Iris pigment epithelial cell (primary cell): ENCODE data around the gene NUDT22.

ENCODE experiments used
- DNase-seq: peaks from one replicate; pipeline ENCODE4 v3.0.0-alpha.2; 2011; ENCODE audit warnings: low read depth

NUDT22 gene

DNA sequence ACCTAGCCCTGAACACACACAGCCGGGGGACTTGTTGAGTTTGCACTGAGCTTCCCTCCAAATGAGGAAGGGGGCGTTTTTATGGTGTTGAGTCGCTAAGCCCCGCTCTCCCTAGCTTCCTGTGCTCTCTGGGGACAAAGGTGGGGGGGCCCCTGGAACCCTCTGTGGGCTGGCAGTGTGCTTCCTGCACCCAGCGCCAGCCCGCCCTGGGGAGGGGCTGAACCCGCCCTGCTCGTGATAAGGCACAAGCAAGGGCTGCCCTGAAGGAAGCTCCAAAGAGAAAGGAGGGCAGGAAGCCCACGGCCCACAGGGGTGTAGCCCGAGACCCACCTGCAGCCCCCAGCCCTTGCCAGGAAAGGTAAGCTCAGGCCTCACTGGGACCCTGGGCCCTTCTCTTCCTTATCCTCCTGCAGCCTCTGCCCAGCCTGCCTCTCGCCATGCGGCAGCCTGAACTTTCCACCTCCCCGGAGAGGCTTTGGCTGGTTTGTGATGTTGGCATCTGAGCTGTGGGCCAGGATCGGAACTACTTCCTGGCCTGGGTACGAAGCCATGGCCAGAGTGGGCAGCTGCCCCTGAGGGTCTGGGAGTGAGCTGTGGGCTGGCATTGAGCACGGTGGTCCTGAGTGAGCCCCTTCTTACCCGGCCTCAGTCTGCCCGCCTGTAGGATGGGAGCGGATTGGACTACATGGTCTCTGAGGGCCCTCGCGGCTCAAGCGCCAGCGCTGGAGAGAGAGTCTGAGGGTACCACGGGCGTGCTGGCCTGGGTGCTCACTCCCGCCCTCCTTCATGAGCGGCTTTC, 19.4 kb upstream of the NUDT22 start, which contains the start of gene FERMT3:
Gene FERMT3 (plus strand): TSS at position 265 of the 799 bp plus-strand sequence. CDS start 644 bp downstream, outside the sequence.
- no peak for DNase-seq

DNA sequence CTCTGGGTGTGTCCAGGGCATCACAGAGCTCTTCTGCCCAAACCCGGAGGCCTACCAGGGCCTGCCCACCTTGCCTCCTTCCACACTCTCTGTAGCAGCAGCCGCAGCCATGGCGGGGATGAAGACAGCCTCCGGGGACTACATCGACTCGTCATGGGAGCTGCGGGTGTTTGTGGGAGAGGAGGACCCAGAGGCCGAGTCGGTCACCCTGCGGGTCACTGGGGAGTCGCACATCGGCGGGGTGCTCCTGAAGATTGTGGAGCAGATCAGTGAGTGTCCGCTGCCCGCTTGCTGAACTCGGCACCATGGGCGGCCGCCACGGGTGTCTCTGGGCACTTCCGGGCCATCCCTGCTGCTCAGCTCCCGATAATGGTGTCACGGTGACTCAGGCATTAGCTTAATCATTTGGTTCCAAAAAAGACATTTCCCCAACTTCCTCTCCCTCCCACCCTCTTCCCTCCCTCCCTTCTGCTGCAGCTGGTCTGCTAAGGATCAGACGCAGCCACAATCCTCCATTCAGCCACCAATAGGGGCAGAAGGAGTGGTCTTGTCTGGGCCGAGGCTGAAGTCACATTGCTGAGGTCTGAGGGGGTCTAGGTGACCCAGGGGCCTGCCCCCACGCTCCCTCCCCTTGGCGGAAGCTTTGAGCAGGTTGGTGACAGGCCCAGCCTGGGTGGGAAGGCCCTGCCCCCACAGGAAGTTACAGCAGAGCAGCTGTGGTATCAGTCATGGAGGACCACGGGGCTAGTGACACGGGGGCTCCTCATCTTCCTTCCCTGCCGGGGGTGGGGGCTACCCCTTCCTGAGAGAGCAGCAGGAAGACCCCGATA, 18.6 kb upstream of the NUDT22 start:
- peak; percentile 70 for DNase-seq

DNA sequence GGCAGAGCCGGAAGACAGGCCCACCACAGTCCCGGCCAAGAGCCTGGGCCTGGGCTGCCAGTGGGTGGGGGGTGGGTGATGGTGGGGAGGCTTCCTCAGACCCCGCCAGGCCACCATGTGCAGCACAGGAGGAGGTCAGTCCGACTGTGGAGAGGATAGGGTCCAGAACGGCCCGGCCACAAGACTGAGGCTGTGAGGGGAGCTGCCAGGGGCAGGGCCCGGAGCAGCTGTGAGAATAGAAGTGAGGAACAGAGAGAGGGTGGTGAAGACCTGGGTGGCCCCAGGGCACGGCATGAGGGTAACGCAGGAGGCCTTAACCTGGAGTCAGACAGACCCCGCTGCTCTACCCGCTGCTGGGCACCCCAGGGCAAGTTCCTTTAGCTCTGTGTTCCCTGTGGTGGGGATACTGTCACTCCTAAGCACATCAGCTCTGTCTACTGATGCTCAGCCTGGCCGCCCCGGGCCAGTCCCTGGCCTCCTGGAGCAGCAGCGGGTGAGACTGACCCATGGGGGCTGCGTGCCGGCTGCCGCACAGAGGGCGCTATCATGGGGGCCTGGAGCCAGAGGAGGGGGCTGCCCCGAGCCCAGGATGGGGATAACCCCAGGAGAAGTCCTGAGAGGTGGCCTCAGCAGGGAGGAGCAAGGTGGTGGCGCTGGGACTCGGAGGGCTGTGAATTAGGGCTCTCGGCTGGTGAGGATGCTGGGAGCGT, 17.8 kb upstream of the NUDT22 start:
- DNase-seq: no peak

DNA sequence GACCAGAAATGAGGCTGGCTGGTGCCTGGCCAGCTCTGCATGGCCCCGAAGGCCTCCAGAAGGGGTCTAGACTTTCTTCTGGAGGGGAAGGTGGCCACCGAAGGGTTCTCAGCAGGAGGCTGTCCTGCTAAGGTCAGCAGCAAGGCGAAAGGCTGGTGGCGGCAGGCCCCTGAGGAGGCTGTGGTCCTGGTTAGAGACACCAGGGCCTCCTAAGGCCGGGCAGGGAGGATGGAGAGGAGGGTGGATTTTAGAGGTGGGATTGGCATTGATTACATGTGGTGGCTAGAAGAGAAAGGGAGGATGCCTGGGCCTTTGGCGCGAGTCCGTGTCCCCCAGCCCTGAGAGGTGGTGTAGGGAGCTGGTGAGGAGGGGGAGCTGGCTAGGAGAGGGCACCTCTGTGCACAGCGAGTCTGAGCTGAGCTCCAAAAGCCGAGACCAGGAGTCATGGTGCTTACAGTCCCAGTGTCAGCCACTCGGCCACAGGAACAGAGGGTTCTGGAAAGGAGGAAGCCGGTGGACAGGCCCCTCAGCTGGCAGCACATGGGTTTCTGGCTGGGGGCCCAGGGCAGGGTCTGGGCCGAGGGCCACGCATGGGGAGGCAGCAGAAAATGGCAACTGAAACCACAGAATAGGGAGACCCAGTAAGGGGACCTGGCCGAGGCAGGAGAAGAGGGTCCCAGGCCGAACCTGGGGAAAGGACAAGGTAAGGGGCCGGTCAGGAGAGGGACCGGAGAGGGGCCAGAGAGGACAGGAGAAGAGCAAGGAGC, 17.1 kb upstream of the NUDT22 start:
- no peak for DNase-seq

DNA sequence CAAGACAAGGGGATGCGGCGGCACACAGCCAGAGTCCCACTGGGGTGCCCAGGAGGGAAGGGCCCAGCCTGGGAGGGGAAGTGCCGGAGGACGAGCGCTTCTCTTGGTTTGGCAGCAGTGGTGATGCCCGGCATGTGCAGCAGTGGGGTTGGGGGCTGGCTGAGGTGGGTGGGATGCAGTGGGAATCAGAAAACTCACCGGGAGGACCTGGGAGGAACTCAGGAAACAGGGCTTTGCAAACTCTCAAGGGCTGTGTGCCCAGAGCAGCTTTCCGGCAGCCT, 16.6 kb upstream of the NUDT22 start:
- no peak for DNase-seq

DNA sequence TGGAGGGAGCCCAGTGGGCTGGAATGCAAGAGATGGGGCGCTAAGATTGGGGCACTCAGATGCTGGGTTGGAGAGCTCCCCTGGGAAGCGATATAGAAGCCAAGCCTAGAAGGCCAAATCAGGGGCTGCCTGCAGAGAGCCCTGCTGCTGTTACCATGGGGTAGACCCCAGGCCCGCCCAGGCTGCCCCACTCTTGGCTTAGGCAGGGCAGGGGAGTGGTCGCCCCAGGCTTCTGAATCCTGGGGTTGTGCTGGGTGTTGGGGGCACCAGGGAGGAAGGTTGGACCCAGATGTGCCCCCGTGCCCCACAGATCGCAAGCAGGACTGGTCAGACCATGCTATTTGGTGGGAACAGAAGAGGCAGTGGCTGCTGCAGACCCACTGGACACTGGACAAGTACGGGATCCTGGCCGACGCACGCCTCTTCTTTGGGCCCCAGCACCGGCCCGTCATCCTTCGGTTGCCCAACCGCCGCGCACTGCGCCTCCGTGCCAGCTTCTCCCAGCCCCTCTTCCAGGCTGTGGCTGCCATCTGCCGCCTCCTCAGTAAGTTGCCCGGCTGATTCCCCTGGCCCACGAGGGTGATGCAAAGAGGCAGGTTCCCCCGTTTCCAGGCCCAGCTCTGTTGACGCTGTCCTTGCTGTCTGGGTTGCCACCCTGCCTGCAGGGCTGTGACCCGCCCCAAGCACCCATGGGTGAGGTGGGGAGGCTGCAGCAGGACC, 15.6 kb upstream of the NUDT22 start:
- no peak for DNase-seq

DNA sequence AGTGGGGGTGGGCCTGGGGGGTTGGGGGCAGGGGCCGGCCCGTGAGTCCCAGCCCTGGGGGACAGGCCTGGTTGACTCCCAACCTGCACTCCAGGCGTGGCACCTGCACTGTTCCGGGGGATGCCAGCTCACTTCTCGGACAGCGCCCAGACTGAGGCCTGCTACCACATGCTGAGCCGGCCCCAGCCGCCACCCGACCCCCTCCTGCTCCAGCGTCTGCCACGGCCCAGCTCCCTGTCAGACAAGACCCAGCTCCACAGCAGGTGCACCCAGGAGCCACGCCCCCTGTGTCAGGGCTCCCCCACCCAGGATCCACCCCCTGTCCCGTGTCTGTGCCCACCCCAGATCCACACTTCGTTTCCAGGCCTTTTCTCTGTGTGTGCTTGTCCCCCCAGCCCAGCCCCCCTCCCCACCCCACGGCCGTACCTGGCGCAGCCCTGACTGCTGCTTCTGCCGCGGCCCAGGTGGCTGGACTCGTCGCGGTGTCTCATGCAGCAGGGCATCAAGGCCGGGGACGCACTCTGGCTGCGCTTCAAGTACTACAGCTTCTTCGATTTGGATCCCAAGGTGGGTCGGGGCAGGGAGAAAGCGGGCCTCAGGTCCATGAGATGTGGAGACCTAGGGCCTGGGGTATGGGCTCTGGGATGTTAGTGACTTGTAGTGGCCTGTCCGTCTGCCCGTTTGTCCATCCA, 14.7 kb upstream of the NUDT22 start:
- no peak for DNase-seq

DNA sequence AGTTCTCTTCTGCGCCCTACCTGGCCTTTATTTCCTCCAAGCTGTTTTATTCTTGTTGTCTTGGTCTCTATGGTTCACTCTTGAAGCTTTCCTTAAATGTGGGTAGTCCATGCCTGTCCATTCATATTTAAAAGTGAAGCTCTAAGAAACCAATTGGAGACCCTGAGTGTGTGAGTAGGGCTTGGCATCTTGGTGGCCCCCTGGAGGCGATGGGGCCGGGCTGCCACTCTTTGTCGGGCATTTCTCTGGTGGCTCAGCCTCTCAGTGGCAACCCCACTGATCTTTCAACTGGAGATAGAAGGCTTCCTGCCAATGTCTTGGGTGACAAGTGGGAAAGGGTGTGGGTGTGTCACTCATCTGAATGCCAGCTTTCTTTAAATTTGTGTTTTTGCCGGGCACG, 9.2 kb upstream of the NUDT22 start:
- no peak for DNase-seq

DNA sequence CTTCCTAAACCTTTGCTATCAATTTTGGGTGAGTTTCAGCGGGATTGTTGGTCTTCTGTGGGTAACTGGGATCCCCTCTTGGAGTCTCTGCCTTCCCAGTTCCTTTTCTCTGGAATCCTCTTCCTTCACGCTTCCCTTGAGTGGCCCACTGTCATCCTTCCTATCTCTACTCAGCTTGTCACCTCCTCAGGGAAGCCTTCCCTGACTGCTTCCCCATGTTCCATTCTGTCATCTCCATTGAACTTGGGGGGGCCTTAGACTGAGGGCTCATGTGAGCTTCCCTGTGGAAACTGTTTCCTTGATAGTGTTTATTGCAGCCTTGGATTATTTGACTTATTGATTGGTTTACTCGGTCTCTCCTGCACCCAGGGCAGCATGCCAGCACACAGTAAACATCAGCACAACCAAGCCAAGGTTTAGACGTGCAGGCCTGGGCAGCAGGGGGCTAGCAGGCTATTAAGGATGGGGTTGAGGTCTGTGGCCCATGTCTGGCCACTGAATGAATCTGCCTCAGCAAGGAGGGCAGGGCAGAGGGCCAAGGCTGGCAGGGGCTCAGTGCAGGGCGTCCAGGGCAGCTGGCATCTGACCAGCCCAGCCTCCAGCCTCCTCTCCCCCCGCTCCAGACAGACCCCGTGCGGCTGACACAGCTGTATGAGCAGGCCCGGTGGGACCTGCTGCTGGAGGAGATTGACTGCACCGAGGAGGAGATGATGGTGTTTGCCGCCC, 7.3 kb upstream of the NUDT22 start:
- DNase-seq: no peak

DNA sequence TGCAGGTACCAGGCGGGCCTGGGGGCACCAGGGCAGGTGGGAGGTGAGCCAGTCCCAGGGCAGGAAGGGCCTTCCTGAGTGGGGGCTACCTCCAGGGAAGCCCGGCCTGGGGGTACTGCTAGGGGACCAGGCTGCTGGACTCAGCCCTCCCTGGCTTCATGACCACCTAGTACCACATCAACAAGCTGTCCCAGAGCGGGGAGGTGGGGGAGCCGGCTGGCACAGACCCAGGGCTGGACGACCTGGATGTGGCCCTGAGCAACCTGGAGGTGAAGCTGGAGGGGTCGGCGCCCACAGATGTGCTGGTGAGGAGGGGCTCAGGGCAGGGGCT, 6.8 kb upstream of the NUDT22 start:
- no peak for DNase-seq

DNA sequence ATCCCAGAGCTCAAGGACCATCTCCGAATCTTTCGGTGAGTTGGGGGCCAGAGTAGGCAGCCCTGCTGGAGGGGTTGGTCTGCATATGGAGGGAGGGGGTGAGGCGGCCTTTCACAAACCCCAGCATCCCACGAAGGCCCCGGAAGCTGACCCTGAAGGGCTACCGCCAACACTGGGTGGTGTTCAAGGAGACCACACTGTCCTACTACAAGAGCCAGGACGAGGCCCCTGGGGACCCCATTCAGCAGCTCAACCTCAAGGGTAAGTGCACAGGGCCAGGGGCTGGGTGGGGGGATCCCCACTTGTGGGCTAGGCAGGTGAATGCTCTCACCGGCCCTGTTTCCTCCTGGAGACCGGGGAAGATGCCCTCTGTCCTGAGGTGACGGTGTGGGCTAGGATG, 6.3 kb upstream of the NUDT22 start:
- DNase-seq: no peak

DNA sequence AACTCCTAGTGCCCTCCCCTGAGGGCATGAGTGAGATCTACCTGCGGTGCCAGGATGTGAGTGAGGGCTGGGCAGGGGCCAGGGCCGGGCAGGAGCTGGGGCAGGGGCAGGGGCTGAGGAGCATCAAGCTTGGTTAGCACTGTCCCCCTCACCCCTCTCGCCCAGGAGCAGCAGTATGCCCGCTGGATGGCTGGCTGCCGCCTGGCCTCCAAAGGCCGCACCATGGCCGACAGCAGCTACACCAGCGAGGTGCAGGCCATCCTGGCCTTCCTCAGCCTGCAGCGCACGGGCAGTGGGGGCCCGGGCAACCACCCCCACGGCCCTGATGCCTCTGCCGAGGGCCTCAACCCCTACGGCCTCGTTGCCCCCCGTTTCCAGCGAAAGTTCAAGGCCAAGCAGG, 5.8 kb upstream of the NUDT22 start:
- no peak for DNase-seq

DNA sequence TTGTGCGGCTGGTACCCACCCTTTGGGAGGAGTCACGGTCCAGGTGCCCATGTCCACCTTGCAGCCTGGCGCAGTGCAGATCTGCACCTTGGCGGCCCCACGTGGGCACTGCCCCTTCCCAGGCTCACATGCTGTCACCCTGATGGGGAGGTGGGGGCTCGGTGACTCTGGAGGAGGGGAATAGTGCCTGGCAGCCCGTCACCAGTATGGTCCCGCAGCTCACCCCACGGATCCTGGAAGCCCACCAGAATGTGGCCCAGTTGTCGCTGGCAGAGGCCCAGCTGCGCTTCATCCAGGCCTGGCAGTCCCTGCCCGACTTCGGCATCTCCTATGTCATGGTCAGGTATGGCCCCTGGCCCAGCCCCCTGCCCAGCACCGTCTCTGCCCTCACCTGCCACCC, 5.3 kb upstream of the NUDT22 start:
- no peak for DNase-seq

DNA sequence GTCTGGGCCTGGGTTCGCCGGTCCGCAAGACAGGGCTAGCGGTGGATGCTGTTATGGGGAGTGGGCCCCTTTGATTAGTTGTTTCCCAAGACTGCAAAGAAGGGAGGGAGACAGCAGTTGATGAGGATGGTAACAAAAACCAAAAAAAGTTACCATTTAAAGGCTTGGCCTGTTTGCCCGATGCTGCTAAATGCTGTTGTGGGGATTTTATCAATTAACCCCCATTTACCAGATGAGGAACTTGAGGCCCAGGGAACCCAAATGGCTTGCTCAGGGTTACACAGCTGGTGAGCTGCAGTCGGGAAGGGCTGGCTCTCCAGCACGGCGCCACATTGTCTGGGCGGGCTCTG, 3.4 kb upstream of the NUDT22 start:
- no peak for DNase-seq

DNA sequence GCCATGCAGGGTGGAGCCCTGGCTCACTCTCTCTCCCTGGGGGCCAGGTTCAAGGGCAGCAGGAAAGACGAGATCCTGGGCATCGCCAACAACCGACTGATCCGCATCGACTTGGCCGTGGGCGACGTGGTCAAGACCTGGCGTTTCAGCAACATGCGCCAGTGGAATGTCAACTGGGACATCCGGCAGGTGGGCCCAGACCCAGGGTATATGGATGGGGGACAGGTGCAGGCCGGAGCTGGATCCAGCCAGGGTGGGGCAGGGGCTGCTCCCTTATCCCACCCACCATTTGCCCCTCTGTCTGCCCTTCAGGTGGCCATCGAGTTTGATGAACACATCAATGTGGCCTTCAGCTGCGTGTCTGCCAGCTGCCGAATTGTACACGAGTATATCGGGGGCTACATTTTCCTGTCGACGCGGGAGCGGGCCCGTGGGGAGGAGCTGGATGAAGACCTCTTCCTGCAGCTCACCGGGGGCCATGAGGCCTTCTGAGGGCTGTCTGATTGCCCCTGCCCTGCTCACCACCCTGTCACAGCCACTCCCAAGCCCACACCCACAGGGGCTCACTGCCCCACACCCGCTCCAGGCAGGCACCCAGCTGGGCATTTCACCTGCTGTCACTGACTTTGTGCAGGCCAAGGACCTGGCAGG, 2.9 kb upstream of the NUDT22 start:
- DNase-seq: no peak

DNA sequence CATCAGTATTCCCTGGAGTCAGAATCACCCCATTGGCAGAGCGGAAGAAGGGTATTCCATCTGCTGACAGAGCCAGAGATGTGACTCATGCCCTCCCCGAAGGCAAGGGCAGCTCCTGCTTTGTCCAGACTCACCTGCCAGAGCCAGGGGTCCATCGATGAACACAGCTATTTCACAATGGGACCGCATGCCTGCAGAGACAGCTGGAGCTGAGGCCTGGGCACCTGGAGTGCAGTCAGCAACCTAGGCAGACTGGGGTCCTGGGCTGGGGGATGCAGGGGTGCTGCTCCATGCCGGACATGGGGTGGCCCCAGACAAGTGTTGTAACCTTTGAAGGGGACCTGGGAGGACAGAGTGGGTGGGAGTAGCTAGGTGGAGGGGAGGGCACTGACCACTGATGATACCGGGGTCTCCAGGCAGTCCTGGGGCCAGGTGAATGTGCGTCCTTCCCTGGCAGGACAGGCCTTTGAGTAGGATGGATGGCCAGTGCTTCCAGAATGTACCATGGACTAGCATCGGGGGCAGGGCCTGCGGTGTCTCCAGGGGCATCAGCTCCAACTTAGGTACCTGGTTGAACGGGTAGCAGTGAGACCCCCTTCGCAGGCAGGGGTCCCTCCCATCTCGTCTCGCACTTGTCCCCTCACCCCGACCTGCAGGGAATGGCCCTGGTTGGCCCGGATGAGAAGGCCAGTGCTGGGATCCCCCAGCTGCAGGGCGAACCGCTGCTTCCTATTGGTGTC, 1.8 kb upstream of the NUDT22 start:
- peak; percentile 25 for DNase-seq

DNA sequence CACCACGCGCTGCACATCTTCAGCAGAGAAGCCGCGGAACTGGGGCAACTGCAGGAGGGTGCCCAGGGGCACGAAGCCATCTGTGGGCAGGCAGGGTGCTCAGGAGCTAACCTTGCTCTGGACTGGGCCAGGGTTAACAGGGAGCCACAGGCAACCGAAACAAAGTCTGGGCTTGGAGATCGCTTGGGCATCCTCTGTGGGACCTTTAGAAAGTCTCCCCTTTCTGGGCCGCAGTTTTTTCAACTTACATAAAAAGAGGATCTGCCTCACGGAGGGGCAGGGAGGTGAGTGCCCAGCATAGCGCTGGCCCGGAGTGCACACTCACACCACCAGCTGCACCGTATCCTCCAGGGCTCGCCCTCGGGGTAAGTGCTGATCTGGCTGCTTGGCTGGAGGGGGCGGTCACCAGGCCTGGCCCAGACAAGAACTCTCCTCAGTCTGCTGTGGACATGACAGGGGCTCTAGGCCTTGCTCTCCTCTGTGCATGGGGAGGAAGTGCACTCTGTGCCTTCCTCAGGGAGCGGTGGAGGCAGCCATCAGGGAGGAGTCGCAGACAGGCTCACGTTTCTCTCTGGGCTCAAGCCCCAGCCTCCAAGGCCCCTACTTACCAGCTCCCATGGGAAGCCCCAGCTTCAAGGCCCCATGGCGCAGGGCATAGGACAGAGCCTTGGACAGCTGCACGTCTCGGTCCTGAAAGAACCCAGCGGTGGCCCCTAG, 1.0 kb upstream of the NUDT22 start:
- no peak for DNase-seq

DNA sequence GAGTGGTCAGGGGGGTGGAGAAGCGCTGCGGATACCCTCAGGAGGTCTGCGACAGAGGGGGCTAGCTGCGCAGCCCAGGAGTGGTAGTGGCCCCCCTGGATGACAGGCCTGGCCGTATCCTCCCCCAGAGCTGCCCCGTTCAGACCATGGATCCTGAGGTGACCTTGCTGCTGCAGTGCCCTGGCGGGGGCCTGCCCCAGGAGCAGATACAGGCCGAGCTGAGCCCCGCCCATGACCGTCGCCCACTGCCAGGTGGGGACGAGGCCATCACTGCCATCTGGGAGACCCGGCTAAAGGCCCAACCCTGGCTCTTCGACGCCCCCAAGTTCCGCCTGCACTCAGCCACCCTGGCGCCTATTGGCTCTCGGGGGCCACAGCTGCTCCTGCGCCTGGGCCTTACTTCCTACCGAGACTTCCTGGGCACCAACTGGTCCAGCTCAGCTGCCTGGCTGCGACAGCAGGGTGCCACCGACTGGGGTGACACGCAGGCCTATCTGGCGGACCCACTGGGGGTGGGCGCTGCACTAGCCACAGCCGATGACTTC, 505 bp downstream of the NUDT22 start:
- no peak for DNase-seq
